Measurements from ENCODE around the gene SDCCAG8.
A peak's percentile ranks its signal among the peaks of the same experiment; 100 is the strongest.

Gene SDCCAG8

DNA sequence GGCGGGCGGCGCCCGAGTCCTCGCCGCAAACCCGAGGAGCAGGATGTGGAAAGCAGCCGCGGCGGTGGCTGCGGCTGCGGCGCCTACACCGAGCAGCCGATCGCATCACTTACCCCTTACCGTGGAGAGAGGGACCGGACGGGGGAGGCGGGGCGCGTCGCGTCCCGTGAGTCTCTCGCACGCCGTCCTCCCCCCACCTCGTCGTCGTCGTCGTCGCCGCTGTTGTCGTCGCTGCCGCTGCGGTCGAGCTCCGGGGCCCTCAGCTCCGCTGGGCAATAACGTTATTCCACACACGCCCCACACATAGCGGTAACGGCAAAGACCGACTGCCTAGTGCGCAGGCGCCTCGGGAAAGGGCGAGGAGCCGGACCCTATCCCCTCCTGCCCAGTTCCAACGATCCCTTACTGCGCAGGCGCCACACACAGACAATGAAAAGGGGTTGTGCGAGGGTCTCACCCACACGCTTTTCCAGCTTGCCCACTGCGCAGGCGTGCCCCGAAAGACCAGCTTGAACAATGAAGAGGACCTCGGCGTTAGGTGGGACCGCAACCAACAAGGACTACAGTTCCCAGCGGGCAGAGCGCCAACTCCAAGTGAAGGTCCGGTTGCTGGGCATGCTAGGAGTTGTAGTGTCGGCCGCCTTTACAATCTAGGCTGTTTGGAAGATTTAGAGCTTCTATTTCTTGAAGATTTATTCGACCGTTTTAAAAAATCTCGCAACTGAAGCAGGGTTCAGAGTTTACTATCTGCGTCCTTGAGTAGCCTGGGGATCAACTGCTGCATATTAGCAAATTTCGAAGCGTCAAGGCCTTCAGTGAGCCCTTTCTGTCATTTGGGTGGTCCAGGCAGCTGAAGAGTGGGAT is 682 bp upstream of the SDCCAG8 start, which contains the start of gene CEP170 (continued):
- no peak for TF ChIP-seq ZBTB1 (tag by site-specific recombination; IDR thresholded peaks at IDR 0.05)
- peak; percentile 85 for TF ChIP-seq ZEB2 (tag by site-specific recombination; IDR thresholded peaks at IDR 0.05)
- 0 out of 2 replicates have a peak, but pooled peaks have one; percentile 20 for TF ChIP-seq ZNF596 (tag by site-specific recombination; IDR thresholded peaks at IDR 0.05)
- no peak for TF ChIP-seq ZNF133 (tag by site-specific recombination; IDR thresholded peaks at IDR 0.05)
- TF ChIP-seq ZFP37 (tag by site-specific recombination; IDR thresholded peaks at IDR 0.05), result no peak; the same call in 1 of the 2 replicates
- 0 out of 2 replicates have a peak, but pooled peaks have one; percentile 66 for TF ChIP-seq ZNF221 (tag by site-specific recombination; IDR thresholded peaks at IDR 0.05; ENCODE audit: borderline replicate concordance)
- TF ChIP-seq, protein P1, sequence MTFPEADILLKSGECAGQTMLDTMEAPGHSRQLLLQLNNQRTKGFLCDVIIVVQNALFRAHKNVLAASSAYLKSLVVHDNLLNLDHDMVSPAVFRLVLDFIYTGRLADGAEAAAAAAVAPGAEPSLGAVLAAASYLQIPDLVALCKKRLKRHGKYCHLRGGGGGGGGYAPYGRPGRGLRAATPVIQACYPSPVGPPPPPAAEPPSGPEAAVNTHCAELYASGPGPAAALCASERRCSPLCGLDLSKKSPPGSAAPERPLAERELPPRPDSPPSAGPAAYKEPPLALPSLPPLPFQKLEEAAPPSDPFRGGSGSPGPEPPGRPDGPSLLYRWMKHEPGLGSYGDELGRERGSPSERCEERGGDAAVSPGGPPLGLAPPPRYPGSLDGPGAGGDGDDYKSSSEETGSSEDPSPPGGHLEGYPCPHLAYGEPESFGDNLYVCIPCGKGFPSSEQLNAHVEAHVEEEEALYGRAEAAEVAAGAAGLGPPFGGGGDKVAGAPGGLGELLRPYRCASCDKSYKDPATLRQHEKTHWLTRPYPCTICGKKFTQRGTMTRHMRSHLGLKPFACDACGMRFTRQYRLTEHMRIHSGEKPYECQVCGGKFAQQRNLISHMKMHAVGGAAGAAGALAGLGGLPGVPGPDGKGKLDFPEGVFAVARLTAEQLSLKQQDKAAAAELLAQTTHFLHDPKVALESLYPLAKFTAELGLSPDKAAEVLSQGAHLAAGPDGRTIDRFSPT (tag by site-specific recombination; IDR thresholded peaks at IDR 0.05), result no peak
- peak; percentile 53 for TF ChIP-seq ZNF843 (tag by site-specific recombination; IDR thresholded peaks at IDR 0.05)
- TF ChIP-seq, protein P2, sequence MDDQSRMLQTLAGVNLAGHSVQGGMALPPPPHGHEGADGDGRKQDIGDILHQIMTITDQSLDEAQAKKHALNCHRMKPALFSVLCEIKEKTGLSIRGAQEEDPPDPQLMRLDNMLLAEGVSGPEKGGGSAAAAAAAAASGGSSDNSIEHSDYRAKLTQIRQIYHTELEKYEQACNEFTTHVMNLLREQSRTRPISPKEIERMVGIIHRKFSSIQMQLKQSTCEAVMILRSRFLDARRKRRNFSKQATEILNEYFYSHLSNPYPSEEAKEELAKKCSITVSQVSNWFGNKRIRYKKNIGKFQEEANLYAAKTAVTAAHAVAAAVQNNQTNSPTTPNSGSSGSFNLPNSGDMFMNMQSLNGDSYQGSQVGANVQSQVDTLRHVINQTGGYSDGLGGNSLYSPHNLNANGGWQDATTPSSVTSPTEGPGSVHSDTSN (CRISPR knock-in tag; IDR thresholded peaks at IDR 0.05), result 0 out of 2 replicates have a peak, but pooled peaks have one; percentile 6
- TF ChIP-seq ZNF366 (tag by site-specific recombination; conservative IDR thresholded peaks at IDR 0.05), result peak; percentile 47; the same call in 1 of the 2 replicates
- TF ChIP-seq, protein P3, sequence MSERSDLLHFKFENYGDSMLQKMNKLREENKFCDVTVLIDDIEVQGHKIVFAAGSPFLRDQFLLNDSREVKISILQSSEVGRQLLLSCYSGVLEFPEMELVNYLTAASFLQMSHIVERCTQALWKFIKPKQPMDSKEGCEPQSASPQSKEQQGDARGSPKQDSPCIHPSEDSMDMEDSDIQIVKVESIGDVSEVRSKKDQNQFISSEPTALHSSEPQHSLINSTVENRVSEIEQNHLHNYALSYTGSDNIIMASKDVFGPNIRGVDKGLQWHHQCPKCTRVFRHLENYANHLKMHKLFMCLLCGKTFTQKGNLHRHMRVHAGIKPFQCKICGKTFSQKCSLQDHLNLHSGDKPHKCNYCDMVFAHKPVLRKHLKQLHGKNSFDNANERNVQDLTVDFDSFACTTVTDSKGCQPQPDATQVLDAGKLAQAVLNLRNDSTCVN (tag by site-specific recombination; optimal IDR thresholded peaks at IDR 0.05), result peak; percentile 70
- TF ChIP-seq REPIN1 (tag by site-specific recombination; IDR thresholded peaks at IDR 0.05; ENCODE audit: low read depth), result peak; percentile 73; the same call in 1 of the 2 replicates
- TF ChIP-seq, protein P4, sequence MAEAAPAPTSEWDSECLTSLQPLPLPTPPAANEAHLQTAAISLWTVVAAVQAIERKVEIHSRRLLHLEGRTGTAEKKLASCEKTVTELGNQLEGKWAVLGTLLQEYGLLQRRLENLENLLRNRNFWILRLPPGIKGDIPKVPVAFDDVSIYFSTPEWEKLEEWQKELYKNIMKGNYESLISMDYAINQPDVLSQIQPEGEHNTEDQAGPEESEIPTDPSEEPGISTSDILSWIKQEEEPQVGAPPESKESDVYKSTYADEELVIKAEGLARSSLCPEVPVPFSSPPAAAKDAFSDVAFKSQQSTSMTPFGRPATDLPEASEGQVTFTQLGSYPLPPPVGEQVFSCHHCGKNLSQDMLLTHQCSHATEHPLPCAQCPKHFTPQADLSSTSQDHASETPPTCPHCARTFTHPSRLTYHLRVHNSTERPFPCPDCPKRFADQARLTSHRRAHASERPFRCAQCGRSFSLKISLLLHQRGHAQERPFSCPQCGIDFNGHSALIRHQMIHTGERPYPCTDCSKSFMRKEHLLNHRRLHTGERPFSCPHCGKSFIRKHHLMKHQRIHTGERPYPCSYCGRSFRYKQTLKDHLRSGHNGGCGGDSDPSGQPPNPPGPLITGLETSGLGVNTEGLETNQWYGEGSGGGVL (tag by site-specific recombination; IDR thresholded peaks at IDR 0.05), result 0 out of 2 replicates have a peak, but pooled peaks have one; percentile 3
- peak; percentile 83; the same call in 1 of the 2 replicates for TF ChIP-seq ZBTB7A (tag by site-specific recombination; IDR thresholded peaks at IDR 0.05; ENCODE audit: low read depth)
- peak; percentile 21; the same call in 1 of the 2 replicates for TF ChIP-seq ZBTB8A (tag by site-specific recombination; IDR thresholded peaks at IDR 0.05)
- peak; percentile 52; the same call in 1 of the 2 replicates for TF ChIP-seq ZNF324 (tag by site-specific recombination; IDR thresholded peaks at IDR 0.05)
- TF ChIP-seq SP3 (tag by site-specific recombination; IDR thresholded peaks at IDR 0.05), result no peak; the same call in 1 of the 2 replicates
- no peak for TF ChIP-seq ZNF146 (tag by site-specific recombination; IDR thresholded peaks at IDR 0.05)
- peak; percentile 83 for TF ChIP-seq ZNF561 (tag by site-specific recombination; IDR thresholded peaks at IDR 0.05; ENCODE audit: borderline replicate concordance)
- peak; percentile 59 for TF ChIP-seq ZNF660 (tag by site-specific recombination; IDR thresholded peaks at IDR 0.05)
- peak; percentile 77; the same call in 1 of the 2 replicates for TF ChIP-seq ZNF610 (tag by site-specific recombination; IDR thresholded peaks at IDR 0.05; ENCODE audit: borderline replicate concordance)
- TF ChIP-seq GLI2 (tag by site-specific recombination; IDR thresholded peaks at IDR 0.05; ENCODE audit: borderline replicate concordance, low read depth), result no peak
- TF ChIP-seq ZNF654 (tag by site-specific recombination; IDR thresholded peaks at IDR 0.05; ENCODE audit: low read depth), result no peak
- TF ChIP-seq KLF1 (tag by site-specific recombination; IDR thresholded peaks at IDR 0.05), result peak; percentile 69
- TF ChIP-seq KLF10 (tag by site-specific recombination; IDR thresholded peaks at IDR 0.05), result peak; percentile 52; the same call in 1 of the 2 replicates
- TF ChIP-seq, protein P5, sequence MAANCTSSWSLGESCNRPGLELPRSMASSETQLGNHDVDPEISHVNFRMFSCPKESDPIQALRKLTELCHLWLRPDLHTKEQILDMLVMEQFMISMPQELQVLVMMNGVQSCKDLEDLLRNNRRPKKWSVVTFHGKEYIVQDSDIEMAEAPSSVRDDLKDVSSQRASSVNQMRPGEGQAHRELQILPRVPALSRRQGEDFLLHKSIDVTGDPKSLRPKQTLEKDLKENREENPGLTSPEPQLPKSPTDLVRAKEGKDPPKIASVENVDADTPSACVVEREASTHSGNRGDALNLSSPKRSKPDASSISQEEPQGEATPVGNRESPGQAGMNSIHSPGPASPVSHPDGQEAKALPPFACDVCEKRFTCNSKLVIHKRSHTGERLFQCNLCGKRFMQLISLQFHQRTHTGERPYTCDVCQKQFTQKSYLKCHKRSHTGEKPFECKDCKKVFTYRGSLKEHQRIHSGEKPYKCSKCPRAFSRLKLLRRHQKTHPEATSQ (tag by site-specific recombination; IDR thresholded peaks at IDR 0.05), result no peak
- TF ChIP-seq, protein P6, sequence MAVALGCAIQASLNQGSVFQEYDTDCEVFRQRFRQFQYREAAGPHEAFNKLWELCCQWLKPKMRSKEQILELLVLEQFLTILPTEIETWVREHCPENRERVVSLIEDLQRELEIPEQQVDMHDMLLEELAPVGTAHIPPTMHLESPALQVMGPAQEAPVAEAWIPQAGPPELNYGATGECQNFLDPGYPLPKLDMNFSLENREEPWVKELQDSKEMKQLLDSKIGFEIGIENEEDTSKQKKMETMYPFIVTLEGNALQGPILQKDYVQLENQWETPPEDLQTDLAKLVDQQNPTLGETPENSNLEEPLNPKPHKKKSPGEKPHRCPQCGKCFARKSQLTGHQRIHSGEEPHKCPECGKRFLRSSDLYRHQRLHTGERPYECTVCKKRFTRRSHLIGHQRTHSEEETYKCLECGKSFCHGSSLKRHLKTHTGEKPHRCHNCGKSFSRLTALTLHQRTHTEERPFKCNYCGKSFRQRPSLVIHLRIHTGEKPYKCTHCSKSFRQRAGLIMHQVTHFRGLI (tag by site-specific recombination; IDR thresholded peaks at IDR 0.05), result peak; percentile 65; the same call in 1 of the 2 replicates
- TF ChIP-seq MEIS1 (CRISPR knock-in tag; IDR thresholded peaks at IDR 0.05; ENCODE audit: borderline replicate concordance), result no peak
- no peak for TF ChIP-seq ZNF621 (tag by site-specific recombination; IDR thresholded peaks at IDR 0.05)
- no peak for TF ChIP-seq PRDM1 (tag by site-specific recombination; IDR thresholded peaks at IDR 0.05)

All from HEK293 (cell line).